M059J (cell line): ENCODE data around the gene CDK9. TPM values are rescaled to one million over a fixed set of nuclear protein-coding genes. Genes with fewer than 3 reads are reported as not detected.
"Not testable (repeated sequence)": the region's sequence is repeated elsewhere in the genome, so short reads cannot be mapped to it uniquely, and the experiment has no call there.

Source experiments
- DNase-seq: peaks from one replicate; pipeline ENCODE4 v3.0.0-alpha.2; 2012; ENCODE audit warnings: low read depth
- total RNA-seq: library from RNA; depleted of rRNA; stranded (reverse); fragments of >200 nt; shearing (Covaris generic); gene quantifications from 2 replicates; pipeline ENCODE4 v1.2.3, GENCODE V29; 2014

The CDK9 gene
- total RNA-seq, 1 experiment from 2014 or later: 33.2 TPM

DNA sequence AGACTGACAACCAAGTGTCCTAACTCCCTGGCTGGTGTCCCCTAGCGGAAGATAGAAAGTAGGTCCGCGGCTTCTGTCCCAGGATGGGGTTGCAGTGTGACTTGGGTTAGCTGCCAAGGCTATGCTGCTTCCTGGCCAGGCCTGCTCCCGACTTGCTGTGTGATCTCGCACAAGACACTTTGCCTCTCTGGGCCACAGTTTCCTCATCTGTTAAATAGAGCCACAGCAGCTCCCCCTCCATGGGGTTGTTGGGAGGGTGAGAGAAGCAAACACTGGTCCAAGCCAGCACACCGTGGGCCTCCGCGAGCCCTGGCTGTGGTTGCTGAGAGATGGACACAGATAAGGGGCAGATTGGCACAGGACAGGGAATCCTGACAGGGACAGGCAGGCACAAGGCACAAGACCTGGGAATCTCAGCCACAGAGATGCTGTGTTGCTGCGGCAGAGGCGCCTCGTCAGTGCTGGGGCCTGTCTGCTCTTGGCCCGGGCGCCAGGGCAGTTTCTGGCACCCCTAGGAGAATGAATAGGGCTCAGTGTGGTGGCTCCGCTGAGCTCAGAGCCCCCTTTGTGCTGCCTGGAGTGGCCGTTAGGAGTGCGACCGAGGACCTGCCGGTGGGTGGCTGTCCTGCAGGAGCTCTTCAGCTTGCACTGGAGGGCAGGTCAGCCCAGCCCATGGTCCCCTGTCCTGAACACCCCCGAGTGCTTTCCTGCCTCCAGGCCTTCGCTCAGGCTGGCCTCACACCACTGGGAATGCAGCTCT is 5.5 kb upstream of the CDK9 start:
- DNase-seq: no peak

GRCh38 chr9:127780909-127781308 is 4.9 kb upstream of the CDK9 start:
- not testable (repeated sequence) for DNase-seq

- no peak for DNase-seq
These were observed 4.0 kb upstream of the CDK9 start for GRCh38 chr9:127781806-127782205.

- DNase-seq: no peak
These were observed 2.5 kb upstream of the CDK9 start for GRCh38 chr9:127783111-127784008.

DNA sequence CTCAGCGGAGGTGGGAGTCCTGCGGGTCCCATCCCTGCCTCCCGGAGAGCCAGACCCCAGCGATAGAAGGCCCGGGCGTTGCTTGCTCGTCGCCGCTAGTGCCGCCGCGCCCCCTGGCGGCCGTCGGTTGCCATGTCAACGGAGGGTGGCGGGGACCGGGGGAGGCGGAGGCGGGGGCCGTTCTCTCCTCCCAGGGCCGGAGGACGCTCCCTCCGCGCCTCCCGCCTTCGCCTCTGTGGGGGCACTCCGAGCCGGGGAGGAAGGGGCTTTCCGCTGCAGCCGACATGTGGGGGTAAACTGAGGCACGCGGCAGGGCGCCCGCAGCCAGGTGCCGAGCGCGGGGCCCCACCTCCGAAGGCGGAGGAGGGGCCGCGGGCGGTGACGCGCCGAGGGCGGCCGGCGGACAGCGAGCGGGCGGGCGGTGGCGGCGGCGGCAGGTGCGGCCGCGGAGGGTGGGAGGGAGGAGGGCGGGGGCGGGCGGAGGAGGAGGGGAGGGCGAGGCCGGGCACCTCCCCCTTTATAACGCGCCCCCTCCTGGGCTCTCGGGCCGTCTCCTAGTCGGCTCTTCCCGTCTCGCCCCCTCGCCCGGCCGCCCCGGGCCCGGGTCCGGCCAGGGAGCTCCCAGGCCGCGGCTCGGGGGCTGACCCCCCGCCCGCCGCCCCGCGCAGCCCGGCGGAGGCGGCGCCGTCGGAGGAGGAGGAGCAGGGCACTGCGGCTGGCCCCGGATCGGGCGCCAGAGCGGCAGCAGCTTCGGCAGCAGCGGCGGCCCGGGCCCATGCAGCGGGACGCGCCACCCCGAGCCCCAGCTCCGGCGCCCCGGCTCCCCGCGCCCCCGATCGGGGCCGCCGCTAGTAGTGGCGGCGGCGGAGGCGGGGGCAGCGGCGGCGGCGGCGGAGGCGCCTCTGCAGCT is 556 bp upstream of the CDK9 start:
- peak; percentile 74 for DNase-seq

DNA sequence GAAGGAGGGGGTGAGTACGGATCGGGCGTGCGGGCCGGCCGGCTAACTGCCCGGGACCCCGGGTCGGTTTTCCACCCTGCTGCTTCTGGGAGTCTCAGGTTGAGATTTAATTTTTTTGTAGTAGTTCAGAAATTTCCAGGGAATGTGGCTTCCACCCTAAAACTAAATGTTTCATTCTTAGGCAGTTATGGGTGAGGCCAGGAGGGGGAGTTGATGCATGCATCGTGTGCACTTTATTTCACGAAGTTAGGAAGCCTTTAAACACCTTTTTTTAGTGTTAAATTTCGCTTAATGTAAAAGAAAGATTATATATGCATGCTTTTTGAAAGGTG is 905 bp downstream of the CDK9 start:
- DNase-seq: peak; percentile 36

GRCh38 chr9:127788337-127789011 is 2.6 kb downstream of the CDK9 start:
- no peak for DNase-seq

DNA sequence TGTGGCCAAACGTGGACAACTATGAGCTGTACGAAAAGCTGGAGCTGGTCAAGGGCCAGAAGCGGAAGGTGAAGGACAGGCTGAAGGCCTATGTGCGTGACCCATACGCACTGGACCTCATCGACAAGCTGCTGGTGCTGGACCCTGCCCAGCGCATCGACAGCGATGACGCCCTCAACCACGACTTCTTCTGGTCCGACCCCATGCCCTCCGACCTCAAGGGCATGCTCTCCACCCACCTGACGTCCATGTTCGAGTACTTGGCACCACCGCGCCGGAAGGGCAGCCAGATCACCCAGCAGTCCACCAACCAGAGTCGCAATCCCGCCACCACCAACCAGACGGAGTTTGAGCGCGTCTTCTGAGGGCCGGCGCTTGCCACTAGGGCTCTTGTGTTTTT is 3.3 kb downstream of the CDK9 start:
- no peak for DNase-seq

DNA sequence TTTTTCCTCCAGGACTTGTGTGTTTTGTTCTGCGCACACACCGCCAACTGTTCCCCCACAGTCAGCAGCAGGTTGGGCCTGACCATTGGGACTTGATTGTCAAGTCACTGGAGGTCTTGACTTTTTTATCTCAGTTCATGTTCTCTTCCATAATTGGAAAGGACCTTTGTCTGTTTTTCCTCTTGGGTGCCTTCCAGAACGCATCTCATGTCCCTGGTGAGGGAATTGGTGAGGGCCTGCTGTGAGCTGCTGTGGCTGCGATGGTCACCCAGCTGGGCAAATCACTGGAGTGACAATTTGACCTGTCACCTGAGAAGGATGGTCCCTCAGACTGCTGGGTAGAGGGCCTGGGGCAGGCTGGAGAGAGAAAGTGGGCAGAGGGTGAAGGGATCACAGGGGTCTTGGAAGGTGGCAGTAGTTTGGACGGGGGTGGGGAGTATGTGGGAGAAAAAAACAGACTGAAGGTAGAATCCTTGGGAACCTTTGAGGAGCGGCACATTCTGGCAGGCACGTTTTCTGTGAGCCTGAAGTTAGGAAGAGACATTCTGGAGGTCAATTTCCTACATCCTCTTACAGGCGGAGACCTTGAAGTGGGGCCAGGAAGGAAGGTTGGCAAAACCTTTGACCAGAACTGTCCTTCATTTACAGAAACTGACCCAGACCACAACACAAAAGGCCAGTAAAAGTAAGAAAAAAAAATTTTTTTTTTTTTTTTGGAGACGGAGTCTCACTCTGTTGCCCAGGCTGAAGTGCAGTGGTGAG is 4.4 kb downstream of the CDK9 start:
- DNase-seq: no peak

GRCh38 chr9:127791085-127791484 is 5.3 kb downstream of the CDK9 start:
- no peak for DNase-seq

- no peak for DNase-seq
These were observed 6.7 kb downstream of the CDK9 start for GRCh38 chr9:127792417-127793031.

DNA sequence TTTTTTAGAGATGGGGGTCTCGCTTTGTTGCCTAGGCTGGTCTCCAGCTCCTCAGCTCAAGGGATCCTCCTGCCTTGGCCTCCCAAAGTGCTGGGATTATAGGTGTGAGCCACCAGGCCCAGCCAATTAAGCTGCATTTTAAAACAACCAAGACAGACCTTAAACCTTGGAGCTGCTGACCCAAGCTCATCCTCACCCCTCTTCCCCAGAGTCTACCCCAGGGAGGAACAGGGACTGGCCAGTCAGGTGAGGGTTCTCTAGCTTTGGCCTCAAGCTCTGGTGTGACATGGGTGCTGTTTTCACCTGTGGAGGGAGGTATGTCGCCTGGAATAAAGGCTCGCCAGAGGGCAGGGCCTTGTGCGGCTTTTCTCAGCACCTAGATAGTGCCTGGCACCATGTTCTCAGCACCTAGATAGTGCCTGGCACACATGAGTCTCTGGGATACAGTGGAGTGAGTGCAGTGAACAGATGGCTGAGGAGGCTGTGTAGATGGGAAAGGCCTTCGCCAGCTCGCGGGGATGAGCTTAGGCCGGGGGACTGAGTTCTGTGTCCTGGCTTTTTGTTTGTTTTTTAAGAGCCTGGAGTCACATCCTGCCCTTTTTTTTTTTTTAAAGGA is 7.4 kb downstream of the CDK9 start:
- peak; percentile 58 for DNase-seq

DNA sequence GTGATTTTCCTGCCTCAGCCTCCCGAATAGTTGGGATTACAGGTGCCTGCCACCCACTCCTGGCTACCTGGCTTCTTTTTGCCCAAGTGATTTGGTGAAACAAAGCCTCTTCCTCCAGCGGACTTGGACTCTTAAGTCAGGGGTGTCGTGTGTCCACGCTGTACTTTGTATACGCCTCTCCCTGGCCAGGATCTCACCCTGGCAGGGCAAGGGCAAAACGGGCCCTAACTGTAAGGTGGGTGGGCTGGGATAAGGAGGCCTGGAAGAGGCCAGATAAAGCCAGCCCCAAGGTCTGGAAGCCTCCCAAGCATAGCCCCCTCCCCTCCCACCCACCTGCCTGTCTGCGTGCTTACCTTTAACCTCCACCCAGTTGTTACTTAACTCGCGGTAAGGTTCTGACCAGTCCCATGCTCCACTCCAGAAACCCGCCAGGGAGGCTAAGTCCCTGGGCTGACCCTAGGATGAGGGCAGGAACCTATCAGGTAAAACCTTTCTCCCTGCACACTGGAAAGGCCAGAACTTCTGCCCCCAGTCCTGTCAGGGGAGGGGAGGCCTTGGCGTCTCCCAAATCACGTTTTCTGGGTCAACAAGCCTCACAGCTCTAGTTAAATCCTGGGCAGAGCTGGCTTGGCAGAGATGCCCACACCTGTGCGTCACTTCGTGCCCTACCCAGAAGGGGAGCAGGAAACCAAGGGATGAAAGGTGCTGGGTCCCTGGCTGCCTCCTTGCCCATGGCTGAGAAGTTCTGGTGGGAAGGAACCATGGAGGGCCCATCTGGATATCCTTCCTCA is 8.4 kb downstream of the CDK9 start:
- DNase-seq: no peak

DNA sequence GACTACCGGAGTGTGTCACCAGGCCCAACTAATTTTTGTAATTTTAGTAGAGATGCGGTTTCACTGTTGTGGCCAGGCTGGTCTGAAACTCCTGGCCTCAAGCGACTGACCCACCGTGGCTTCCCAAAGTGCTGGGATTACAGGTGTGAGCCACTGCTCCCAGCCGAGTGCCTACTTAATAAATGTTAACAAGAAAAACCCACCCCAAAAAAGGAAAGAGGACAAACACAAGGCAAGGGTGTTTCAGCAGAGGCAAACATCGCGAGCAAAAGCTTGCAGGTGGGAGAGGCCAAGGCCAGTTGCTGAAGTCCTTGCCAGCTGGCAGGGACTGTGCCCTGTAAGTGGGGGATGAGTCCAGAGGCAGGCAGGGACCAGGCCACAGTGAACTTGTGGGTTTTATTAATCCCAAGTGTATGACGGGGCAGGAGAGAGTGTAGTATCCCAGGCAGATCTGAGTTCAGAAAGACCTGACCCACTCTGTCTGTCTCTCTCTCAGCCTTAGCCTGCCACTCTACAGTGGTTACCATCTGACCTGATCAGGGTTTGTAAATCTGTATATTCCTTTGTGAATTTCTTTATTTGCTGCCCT is 10.5 kb downstream of the CDK9 start:
- DNase-seq: peak; percentile 93

- peak; percentile 90 for DNase-seq
These were observed 11.1 kb downstream of the CDK9 start for GRCh38 chr9:127796852-127797370.

DNA sequence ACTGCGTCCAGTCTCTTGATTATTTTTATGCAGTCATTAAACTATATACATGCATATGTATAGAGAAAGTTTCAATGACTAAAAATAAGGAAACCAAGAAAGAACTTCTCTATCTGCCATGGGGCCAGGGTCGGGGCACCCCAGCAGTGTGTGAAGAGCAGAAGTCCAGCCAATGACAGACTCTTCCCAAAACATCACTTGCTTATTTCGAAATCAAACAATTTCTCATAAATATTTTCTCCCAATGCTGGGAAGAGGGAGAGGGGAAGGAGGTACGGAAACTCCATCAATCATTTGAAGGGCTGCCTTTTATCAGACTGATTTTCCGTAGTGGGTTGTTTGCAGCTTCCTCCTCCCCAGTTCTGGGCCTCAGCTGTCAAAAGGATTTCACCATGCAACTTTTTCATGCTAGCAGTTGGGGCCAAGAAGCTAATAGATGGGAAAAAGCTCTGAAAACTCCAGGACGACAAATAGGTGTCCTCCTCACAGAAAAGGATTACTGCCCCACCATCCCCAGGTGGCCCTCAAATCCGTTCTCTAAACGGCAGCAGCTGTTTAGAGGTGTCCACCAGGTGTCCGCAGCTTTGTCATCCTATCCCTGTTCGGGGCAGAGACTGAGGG is 16.2 kb downstream of the CDK9 start:
- DNase-seq: no peak

DNA sequence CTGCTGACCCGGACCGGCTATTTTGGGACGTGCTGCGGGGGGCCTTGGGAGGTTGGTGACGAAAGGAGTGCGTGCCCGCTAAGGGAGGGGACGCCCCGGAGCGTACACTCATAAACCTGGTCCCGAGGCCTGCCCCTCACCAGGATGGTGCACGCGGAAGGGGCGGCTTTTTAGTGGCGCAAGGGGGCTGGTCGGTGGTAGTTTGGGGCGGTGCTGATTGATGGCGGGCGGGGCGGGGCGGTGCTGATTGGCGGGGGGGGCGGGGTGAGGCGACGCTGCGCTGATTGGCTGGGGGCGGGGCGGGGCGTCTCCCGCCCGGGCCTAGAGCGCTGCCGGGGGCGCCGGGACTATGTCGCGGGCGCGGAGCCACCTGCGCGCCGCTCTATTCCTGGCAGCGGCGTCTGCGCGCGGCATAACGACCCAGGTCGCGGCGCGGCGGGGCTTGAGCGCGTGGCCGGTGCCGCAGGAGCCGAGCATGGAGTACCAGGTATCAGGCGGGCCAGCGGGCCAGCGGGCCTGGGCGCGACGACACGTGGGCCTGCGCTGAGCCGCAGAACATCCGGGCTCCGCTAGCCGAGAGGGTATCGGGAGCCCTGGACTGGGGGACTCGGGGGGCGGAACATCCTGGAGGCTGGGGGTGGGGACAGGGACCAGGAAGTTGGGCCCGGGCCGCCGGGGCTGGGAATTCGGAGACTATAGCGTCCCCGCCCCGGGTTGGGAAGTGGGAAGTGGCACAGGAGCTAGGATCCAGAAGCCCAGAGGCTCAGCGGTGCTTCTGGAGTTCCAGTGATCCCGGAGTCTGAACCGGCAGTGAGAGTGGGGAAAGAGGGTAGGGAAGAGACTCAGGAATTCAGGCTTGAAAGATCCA is 17.0 kb downstream of the CDK9 start, which contains the start of gene FPGS:
Gene FPGS (plus strand): TSS at position 307 of the 868 bp plus-strand sequence. CDS start 43 bp downstream, at position 350.
- peak; percentile 89 for DNase-seq
